Activated T-cell treated with anti-CD3 and anti-CD28 coated beads, Interleukin-2, amount 50 U/mL, for 24 hours (primary cell): Measurements from ENCODE around the gene SLC26A8.
A peak's percentile ranks its signal among the peaks of the same experiment; 100 is the strongest.

Experiments
- DNase-seq: peaks from one replicate; pipeline ENCODE4 v3.0.0-alpha.2; 2020
- H3K27ac Mint-ChIP-seq: 2 replicates; pipeline ENCODE4 v1.8.0; 2020; ENCODE audit warnings: mild to moderate bottlenecking, mixed read lengths
- H3K27me3 Mint-ChIP-seq: 2 replicates; pipeline ENCODE4 v1.8.0; 2020; ENCODE audit warnings: mixed read lengths
- H3K36me3 Mint-ChIP-seq: 2 replicates; pipeline ENCODE4 v1.8.0; 2020; ENCODE audit warnings: low read depth, mixed read lengths
- H3K4me1 Mint-ChIP-seq: 2 replicates; pipeline ENCODE4 v1.8.0; 2020; ENCODE audit warnings: low read depth, mixed read lengths
- H3K4me3 Mint-ChIP-seq: 2 replicates; pipeline ENCODE4 v1.8.0; 2020; ENCODE audit warnings: mild to moderate bottlenecking, moderate library complexity, mixed read lengths
- H3K9me3 Mint-ChIP-seq: 2 replicates; pipeline ENCODE4 v1.8.0; 2020; ENCODE audit warnings: mixed read lengths

The SLC26A8 gene, protein sequence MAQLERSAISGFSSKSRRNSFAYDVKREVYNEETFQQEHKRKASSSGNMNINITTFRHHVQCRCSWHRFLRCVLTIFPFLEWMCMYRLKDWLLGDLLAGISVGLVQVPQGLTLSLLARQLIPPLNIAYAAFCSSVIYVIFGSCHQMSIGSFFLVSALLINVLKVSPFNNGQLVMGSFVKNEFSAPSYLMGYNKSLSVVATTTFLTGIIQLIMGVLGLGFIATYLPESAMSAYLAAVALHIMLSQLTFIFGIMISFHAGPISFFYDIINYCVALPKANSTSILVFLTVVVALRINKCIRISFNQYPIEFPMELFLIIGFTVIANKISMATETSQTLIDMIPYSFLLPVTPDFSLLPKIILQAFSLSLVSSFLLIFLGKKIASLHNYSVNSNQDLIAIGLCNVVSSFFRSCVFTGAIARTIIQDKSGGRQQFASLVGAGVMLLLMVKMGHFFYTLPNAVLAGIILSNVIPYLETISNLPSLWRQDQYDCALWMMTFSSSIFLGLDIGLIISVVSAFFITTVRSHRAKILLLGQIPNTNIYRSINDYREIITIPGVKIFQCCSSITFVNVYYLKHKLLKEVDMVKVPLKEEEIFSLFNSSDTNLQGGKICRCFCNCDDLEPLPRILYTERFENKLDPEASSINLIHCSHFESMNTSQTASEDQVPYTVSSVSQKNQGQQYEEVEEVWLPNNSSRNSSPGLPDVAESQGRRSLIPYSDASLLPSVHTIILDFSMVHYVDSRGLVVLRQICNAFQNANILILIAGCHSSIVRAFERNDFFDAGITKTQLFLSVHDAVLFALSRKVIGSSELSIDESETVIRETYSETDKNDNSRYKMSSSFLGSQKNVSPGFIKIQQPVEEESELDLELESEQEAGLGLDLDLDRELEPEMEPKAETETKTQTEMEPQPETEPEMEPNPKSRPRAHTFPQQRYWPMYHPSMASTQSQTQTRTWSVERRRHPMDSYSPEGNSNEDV

DNA sequence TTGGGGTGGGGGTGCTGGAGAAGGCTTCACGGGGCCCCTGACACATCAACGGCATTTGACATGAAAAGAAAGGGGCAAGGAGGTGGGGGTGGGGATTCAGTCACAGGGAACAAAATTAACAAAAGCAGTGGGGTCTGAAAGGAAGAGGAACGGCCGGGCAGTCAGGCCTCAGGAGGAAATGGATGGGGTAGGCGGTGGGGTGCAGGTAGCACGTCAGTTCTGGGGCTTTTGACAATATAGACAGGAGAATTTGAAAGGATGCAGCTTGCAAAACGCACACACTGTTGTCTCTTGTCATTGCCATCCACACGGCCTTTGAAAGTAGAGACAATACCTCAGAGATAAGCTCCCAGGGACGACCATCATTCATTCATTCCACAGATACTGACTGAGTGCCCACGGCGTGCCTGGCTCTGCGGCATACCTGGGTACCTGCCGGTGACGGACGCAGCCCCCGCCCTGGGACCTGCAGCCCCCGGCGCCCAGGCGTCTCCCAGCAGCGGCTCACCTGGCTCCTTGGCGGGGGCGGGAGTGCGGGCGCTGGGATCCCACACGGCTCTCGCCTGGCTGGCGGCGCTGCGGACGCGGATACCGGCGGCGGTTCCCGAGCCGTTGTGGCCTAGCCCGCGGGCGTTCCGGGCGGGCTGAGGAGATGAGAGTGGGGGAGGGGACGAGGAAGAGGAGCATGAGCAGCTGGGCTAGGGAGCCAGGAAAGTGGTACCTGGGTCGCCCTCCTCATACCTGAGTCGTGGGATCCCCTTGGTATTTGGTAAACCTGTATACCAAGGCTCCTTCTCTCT lies at the start of gene SLC26A8:
SLC26A8 (minus strand) TSS at position 646 of the 800 bp plus-strand sequence. CDS start 4,934 bp downstream, outside the sequence.
- Mint-ChIP-seq H3K36me3 (peaks cover 12% of the 10 kb centered on the region), H3K9me3 (no peaks in the 10 kb centered on the region), H3K4me1 (peaks cover 11% of the 10 kb centered on the region), H3K27ac (no peak within 1 kb of the TSS), H3K4me3 (no peak within 1 kb of the TSS), H3K27me3 (peaks cover 28% of the 10 kb centered on the region)
- DNase-seq = no peak

DNA sequence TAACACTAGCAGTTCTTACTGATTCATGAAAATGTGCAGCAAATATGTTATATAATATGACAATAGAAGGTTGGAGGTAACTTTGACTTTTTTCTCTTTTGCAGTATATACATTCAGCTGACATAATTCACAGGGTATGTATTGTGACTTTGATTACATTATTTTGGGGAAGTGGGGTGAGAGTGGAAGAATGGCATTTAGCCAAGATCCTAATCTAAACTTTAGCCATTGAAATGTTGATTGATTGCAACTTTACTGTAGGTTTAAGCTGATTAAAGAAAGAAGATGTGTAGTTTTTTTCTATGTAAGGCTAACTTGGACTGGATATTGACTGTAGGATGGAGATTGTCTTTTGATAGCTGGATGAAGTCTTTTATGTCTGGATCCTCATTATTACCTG lies 49.1 kb upstream of the SLC26A8 start:
- Mint-ChIP-seq H3K4me3 (no peak overlapping the region), H3K27me3 (no peaks in the 10 kb centered on the region), H3K36me3 (peaks cover 49% of the 10 kb centered on the region), H3K27ac (no peak overlapping the region), H3K4me1 (peaks cover 37% of the 10 kb centered on the region), H3K9me3 (no peaks in the 10 kb centered on the region)
- DNase-seq = no peak

DNA sequence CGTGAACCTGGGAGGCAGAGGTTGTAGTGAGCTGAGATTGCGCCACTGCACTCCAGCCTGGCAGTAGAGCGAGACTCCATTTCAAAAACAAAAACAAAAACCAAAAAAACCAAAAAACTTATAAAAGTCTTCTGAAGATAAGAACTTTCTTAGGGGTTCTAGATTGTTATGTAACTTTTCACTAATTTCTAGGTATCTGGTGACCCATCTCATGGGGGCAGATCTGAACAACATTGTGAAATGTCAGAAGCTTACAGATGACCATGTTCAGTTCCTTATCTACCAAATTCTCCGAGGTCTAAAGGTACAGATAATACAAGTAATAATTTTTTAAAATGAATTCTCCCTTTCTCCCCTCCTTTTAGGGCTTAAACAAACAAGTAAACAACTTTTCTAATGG lies 48.2 kb upstream of the SLC26A8 start:
- Mint-ChIP-seq H3K4me3 (no peak overlapping the region), H3K36me3 (peaks cover 39% of the 10 kb centered on the region), H3K9me3 (no peaks in the 10 kb centered on the region), H3K4me1 (peaks cover 46% of the 10 kb centered on the region), H3K27me3 (no peaks in the 10 kb centered on the region), H3K27ac (no peak overlapping the region)
- DNase-seq = no peak

DNA sequence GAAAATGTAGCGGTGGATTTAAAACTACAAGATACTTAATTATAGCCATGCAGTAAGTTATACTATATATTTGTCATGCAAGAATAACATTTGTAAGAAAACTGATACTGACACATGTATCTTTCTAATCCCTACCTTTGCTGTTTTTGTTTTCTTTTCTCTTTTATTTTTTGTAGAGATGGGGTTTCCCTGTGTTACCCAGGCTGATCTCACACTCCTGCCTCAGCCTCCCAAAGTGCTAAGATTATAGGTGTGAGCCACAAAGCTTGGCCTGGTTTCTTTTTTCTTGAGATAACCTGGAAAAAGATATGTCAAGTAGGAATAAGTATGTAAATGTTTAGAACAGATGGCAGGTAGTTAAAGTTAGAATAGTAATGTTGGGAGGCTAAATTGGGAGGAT lies 47.3 kb upstream of the SLC26A8 start:
- peak overlapping the region; percentile 45 for H3K27ac Mint-ChIP-seq
- H3K36me3 Mint-ChIP-seq = peaks cover 30% of the 10 kb centered on the region

DNA sequence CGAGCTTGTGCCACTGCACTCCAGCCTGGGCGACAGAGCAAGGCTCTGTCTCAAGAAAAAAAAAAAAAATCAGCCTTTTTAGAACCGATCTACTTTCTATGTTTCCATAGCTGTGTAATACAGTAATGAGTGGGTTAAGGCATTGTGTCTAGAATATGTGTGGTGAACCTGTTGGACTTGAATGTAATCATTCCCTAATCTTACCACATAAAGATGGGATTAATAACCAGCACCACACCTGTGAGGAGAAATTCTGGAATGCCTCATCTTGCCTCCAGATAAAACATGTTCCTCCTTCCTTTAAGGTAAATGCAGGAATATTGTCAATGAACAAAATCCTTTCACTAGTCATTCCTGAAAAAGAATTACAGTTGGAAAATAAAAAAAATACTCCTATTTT lies 46.8 kb upstream of the SLC26A8 start:
- Mint-ChIP-seq H3K36me3 (peaks cover 28% of the 10 kb centered on the region), H3K9me3 (no peaks in the 10 kb centered on the region), H3K27me3 (no peaks in the 10 kb centered on the region), H3K27ac (no peak overlapping the region), H3K4me3 (no peak overlapping the region), H3K4me1 (peaks cover 52% of the 10 kb centered on the region)
- DNase-seq = no peak

More for the DNA sequence above, 47.3 kb upstream of the SLC26A8 start:
- Mint-ChIP-seq H3K4me1 (peaks cover 52% of the 10 kb centered on the region), H3K27me3 (no peaks in the 10 kb centered on the region), H3K4me3 (no peak overlapping the region), H3K9me3 (no peaks in the 10 kb centered on the region)
- no peak for DNase-seq

DNA sequence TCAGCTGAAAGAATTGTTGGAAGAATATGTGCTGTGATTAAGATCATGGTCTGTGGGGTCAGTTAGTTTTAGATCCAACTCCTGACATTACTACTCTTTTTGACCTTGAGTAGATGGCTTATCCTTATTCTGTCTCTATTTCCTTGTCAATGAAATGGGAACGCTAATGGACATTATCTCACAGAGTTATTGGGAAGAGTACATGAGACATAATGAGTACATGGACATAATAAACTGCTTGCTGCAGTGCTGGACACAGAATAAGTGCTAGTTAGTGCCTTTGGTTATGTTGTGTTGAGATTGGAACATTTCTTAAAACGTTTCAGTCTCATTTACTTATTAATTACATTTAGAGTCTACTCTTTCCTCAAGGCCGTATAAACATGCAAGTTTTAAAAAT lies 45.8 kb upstream of the SLC26A8 start:
- Mint-ChIP-seq H3K27me3 (no peaks in the 10 kb centered on the region), H3K4me3 (no peak overlapping the region), H3K4me1 (peaks cover 54% of the 10 kb centered on the region), H3K27ac (peak overlapping the region; percentile 11), H3K36me3 (peaks cover 20% of the 10 kb centered on the region), H3K9me3 (no peaks in the 10 kb centered on the region)
- DNase-seq = no peak

DNA sequence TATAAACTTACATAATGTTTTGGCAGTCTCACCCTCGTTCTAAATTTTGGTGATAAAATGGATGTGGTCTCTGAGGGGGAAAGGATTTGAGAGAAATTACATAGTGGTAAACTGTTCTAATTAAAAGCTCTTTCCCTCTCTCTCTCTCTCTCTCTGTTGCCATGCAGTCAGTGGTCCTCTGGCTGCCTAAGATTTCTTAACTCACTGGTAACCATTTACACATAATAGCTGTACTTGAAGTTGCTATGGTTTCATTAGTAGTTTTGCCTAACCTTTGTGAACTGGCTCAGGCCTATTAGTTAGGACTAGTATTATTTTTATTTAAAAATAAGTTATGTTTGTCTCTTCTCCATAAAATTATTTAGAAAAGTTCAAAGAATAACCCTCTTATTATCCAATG lies 45.1 kb upstream of the SLC26A8 start:
- no peak overlapping the region for H3K27ac Mint-ChIP-seq
- H3K9me3 Mint-ChIP-seq = no peaks in the 10 kb centered on the region
- H3K4me1 Mint-ChIP-seq = peaks cover 60% of the 10 kb centered on the region
- DNase-seq = no peak
- no peaks in the 10 kb centered on the region for H3K27me3 Mint-ChIP-seq
- H3K36me3 Mint-ChIP-seq = peaks cover 25% of the 10 kb centered on the region
- H3K4me3 Mint-ChIP-seq = no peak overlapping the region

DNA sequence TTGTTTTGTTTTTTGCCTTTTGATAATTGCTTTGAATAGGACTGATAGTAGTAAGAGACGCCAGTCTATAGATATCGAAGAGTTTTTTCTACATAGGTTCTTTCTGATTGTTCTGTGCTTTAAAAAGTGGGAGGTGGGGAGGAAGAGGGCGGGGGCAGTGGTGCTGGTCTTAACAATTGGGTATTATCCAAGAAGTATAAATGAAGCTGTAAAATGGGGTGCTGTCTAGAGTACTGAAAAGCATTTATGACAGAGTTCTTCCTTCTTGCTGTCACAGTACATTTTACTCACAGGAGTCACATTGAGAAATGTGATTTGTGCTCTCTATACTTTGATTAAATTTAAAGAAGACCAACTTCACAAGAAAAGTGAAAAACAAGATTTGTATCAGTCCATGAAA lies 44.1 kb upstream of the SLC26A8 start:
- H3K9me3 Mint-ChIP-seq = no peaks in the 10 kb centered on the region
- peaks cover 27% of the 10 kb centered on the region for H3K36me3 Mint-ChIP-seq
- H3K4me3 Mint-ChIP-seq = no peak overlapping the region
- H3K27ac Mint-ChIP-seq = peak overlapping the region; percentile 30
- H3K27me3 Mint-ChIP-seq = no peaks in the 10 kb centered on the region
- H3K4me1 Mint-ChIP-seq = peaks cover 68% of the 10 kb centered on the region
- no peak for DNase-seq

DNA sequence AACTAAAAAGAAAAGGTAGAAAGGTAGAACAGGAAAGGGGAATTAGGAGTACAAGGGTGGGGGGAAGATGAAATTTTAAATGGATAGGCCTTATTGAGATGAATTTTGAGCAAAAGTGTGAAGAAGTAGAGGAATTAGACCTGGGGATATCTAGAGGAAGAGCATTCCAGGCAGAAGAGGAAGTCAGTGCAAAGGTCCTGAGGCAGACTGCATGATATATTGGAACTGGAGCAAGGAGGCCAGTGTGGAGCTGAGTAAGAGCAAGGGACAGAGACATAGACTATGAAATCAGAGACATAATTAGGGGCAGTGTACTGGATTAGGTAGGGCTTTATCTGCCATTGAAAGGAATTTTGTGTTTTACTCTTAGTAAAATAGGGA lies 43.6 kb upstream of the SLC26A8 start:
- Mint-ChIP-seq H3K27ac (no peak overlapping the region), H3K4me1 (peaks cover 70% of the 10 kb centered on the region)

DNA sequence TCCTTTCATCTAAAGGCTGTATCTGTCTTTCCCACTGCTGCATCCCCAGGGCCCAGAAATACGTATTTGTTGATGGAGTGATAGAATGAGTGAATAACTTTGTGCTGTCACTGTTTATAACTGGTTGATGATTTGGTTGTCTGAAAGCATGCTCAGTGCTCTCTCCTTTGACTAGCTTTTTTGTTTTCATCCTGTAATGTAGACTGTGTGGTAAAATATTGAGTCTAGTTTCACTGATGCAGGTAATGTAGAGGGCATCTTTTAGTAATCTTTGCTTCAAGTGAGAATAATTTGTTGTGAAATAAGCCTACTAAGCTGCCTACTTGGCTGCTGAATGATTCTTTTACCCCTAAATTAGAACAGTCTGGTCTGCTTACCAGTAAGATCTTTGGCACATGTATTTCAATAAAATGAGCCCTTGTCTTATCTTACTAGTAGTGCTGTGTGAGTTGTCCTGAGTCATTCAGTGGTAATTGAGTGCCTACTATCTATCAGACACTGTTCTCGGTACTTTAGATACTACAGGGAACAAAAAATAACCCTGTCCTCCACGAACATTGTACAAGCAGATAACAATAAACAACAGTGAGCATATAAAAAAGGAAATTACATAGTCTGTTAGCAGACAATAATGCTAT lies 43.1 kb upstream of the SLC26A8 start:
- H3K27ac Mint-ChIP-seq = peak overlapping the region; percentile 32
- H3K4me1 Mint-ChIP-seq = peaks cover 70% of the 10 kb centered on the region

More for the DNA sequence above, 43.6 kb upstream of the SLC26A8 start:
- H3K4me3 Mint-ChIP-seq = no peak overlapping the region
- no peaks in the 10 kb centered on the region for H3K27me3 Mint-ChIP-seq
- H3K36me3 Mint-ChIP-seq = peaks cover 28% of the 10 kb centered on the region
- H3K9me3 Mint-ChIP-seq = no peaks in the 10 kb centered on the region
- DNase-seq = no peak

DNA sequence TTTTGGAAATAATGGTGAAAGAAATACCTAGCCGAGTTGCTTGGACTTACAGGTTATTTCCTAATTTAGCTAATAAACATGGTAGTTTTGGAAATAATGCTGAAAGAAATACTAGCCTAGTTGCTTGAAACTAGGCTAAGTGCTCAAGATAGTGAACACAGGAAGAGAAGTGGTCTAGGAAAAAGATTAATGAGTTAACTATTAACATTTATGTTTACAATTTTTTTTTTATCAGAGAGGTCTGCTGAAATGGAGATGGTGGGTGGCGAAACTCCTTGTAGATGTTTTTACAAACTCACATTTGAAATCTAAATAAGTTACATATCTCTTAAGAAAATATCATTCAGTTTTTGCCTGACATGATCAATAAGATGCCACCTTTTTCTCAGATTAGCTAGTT lies 42.4 kb upstream of the SLC26A8 start:
- Mint-ChIP-seq H3K36me3 (peaks cover 29% of the 10 kb centered on the region), H3K4me1 (peaks cover 67% of the 10 kb centered on the region), H3K27me3 (no peaks in the 10 kb centered on the region), H3K4me3 (no peak overlapping the region), H3K27ac (peak overlapping the region; percentile 7), H3K9me3 (no peaks in the 10 kb centered on the region)
- DNase-seq = no peak

More for the DNA sequence above, 43.1 kb upstream of the SLC26A8 start:
- DNase-seq = no peak
- Mint-ChIP-seq H3K36me3 (peaks cover 27% of the 10 kb centered on the region), H3K4me3 (no peak overlapping the region), H3K27me3 (no peaks in the 10 kb centered on the region), H3K9me3 (no peaks in the 10 kb centered on the region)

DNA sequence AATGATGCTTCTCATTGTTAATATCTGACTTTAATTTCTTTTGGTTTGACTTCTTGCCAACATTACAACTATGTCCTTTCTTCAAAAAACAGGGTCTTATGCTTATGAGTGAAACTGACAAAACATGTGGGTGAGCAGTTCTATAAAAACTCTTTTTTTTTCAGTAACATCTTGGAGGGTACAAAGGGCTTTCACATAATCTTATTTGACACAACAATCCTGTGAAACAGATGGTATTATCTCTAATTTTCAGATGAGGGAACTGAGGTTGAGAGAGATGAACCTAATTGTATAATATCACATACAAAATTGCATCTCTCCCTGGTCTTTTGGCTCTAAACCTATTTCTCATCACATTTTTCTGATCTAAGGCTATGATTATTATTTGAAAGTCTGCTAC lies 41.5 kb upstream of the SLC26A8 start:
- Mint-ChIP-seq H3K4me1 (peaks cover 68% of the 10 kb centered on the region), H3K36me3 (peaks cover 37% of the 10 kb centered on the region), H3K27me3 (no peaks in the 10 kb centered on the region), H3K4me3 (no peak overlapping the region), H3K27ac (peak overlapping the region; percentile 7), H3K9me3 (no peaks in the 10 kb centered on the region)
- DNase-seq = no peak

DNA sequence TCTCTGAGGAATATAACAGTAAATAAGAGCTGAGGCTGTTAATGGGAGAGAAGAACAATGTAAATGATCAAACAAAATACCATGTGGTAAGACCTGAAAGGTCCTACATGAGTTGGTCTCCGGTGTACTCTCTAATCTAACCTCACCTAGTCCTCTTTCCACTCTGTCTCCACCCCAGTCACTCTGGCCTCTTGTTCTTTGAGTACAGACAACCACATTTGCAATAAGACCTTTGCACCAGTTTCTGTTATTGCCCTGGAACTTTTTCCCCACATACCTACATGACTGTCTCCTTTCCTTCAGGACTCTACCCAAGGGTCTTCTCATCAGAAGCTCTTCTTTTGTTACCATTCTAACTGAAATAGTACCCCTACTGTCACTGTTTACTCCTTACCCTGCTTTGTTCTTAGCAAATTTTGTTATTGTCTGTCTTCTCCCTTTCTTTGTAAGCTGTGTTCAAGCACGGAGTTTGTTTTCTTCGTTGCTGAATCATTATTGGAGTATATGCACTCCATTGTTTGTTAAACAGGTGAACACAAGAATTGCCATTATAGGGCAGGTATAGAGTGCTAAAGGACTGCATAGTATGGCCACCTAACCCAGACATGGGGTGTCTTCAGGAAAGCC lies 40.4 kb upstream of the SLC26A8 start:
- peaks cover 47% of the 10 kb centered on the region for H3K36me3 Mint-ChIP-seq
- H3K9me3 Mint-ChIP-seq = no peaks in the 10 kb centered on the region
- no peaks in the 10 kb centered on the region for H3K27me3 Mint-ChIP-seq
- no peak for DNase-seq
- H3K4me1 Mint-ChIP-seq = peaks cover 63% of the 10 kb centered on the region
- H3K4me3 Mint-ChIP-seq = no peak overlapping the region
- H3K27ac Mint-ChIP-seq = peak overlapping the region; percentile 56
